ENCODE results near the gene CLECL1. TPM values are rescaled to one million over a fixed set of nuclear protein-coding genes. Genes with fewer than 3 reads are reported as not detected.

Gene CLECL1
- total RNA-seq, 4 donors from 2014 or later = 0.68 to 1.3 TPM; not detected in 2

GRCh38 chr12:9756170-9756569 is 23.3 kb upstream of the CLECL1 start:
- TF ChIP-seq, protein P1, sequence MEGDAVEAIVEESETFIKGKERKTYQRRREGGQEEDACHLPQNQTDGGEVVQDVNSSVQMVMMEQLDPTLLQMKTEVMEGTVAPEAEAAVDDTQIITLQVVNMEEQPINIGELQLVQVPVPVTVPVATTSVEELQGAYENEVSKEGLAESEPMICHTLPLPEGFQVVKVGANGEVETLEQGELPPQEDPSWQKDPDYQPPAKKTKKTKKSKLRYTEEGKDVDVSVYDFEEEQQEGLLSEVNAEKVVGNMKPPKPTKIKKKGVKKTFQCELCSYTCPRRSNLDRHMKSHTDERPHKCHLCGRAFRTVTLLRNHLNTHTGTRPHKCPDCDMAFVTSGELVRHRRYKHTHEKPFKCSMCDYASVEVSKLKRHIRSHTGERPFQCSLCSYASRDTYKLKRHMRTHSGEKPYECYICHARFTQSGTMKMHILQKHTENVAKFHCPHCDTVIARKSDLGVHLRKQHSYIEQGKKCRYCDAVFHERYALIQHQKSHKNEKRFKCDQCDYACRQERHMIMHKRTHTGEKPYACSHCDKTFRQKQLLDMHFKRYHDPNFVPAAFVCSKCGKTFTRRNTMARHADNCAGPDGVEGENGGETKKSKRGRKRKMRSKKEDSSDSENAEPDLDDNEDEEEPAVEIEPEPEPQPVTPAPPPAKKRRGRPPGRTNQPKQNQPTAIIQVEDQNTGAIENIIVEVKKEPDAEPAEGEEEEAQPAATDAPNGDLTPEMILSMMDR (IDR thresholded peaks at IDR 0.05; ENCODE audit: low read depth) = no peak

DNA sequence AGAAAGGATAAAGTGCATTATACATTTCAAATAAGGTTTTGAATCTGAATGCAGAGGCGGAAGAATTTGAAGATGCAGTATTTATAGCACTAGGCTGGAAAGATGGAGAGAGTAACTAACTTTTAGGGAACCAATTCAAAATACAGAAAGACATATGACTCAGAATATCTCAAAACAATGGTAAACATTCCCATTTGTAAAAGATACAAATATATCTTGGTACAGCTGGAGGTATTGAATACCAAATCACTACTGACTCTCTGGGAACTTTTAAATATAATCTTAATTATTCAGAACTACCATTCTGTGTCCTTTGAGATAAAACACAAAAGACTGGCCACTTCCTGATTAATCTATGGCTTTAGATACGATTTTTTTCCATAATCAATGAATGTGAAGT is 22.7 kb upstream of the CLECL1 start:
- TF ChIP-seq, protein P1 (IDR thresholded peaks at IDR 0.05; ENCODE audit: low read depth) = no peak

DNA sequence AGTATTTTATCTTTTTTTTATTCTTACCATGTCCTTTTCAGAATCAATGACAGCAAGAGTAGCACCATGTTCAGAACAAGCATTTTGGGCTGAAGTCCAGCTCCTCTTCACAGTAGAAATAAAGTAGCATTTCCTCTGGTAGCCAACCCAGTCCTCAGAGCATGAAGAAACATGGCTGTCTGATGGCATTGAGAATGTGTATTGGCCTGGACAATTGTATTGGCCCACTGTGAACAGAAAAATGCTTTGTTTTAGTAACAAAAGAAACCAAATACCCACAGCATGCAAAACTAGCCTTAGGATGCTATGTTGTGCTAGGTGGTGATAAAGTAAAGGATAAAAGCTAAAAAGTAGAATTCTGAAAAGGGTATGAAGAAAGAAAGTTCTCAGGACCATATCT is 22.1 kb upstream of the CLECL1 start:
- TF ChIP-seq, protein P1 (IDR thresholded peaks at IDR 0.05; ENCODE audit: low read depth) = no peak

GRCh38 chr12:9754099-9754927 is 21.4 kb upstream of the CLECL1 start:
- TF ChIP-seq, protein P1 (IDR thresholded peaks at IDR 0.05; ENCODE audit: low read depth) = no peak

DNA sequence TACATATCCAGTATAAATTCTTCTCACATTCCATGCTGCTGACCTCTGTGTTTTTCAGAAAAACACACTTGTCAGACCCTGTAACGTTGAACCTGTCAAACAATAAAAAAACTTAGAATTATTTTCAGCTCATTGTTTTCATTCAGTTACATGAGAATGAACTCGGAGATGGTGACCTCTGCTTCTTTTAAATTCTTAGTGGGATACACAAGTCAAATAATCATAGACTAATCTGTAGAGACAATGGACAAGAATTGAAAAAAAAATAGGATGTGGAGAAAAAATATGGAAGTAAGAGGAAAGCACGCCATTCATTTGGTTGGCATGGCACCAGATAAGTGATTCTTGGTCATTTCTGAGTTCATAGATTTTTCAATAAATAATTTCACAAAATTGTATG is 20.6 kb upstream of the CLECL1 start:
- TF ChIP-seq, protein P1 (IDR thresholded peaks at IDR 0.05; ENCODE audit: low read depth) = no peak

DNA sequence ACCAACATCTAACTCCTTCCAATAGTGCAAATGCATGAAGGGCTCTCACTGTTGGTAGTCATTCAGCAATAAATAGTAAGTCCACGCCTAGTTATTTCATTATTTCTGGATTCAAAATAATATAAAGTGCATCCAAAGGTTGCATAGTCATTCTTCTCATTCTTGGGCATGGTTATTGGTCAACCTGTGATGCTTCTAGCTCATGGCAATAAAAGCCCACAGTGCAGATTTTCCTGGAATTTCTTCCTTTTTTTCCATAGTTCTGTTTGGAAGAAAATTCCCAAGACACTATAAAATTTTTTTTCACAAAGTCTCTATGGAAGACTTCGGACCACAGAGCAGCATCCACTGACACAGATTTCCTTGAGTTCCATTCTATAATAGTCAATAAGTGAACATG is 20.2 kb upstream of the CLECL1 start:
- TF ChIP-seq, protein P1 (IDR thresholded peaks at IDR 0.05; ENCODE audit: low read depth) = no peak

GRCh38 chr12:9752145-9752933 is 19.4 kb upstream of the CLECL1 start:
- TF ChIP-seq, protein P1 (IDR thresholded peaks at IDR 0.05; ENCODE audit: low read depth) = no peak

Measured in subcutaneous adipose tissue (tissue), 4 donors.